Measurements from ENCODE around the gene LRRC74B. TPM values are rescaled to one million over a fixed set of nuclear protein-coding genes. Genes with fewer than 3 reads are reported as not detected.
"Not testable (repeated sequence)": the region's sequence is repeated elsewhere in the genome, so short reads cannot be mapped to it uniquely, and the experiment has no call there.

LRRC74B gene
- total RNA-seq, 1 donor: not detected

DNA sequence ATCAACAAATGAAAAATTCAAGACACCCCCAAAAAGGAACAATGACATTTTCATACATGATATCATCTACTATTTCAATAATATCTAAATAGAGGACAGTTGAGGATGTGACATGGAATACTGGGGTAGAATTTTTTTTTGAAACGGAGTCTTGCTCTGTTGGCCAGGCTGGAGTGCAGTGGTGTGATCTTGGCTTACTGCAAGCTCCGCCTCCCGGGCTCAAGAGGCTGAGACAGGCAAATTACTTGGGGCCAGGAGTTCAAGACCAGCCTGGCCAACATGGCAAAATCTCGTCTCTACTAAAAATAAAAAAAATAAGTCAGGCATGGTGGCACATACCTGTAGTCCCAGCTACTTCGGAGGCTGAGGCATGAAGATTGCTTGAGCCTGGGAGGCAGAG lies 41.4 kb downstream of the LRRC74B start:
- DNase-seq (ENCODE audit: low read depth): no peak
- H3K4me3 ChIP-seq (ENCODE audit: low read depth, low read length): no peak overlapping the region
- TF ChIP-seq, protein P1, sequence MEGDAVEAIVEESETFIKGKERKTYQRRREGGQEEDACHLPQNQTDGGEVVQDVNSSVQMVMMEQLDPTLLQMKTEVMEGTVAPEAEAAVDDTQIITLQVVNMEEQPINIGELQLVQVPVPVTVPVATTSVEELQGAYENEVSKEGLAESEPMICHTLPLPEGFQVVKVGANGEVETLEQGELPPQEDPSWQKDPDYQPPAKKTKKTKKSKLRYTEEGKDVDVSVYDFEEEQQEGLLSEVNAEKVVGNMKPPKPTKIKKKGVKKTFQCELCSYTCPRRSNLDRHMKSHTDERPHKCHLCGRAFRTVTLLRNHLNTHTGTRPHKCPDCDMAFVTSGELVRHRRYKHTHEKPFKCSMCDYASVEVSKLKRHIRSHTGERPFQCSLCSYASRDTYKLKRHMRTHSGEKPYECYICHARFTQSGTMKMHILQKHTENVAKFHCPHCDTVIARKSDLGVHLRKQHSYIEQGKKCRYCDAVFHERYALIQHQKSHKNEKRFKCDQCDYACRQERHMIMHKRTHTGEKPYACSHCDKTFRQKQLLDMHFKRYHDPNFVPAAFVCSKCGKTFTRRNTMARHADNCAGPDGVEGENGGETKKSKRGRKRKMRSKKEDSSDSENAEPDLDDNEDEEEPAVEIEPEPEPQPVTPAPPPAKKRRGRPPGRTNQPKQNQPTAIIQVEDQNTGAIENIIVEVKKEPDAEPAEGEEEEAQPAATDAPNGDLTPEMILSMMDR (IDR thresholded peaks at IDR 0.05; ENCODE audit: insufficient read depth, low read depth, low read length): no peak

DNA sequence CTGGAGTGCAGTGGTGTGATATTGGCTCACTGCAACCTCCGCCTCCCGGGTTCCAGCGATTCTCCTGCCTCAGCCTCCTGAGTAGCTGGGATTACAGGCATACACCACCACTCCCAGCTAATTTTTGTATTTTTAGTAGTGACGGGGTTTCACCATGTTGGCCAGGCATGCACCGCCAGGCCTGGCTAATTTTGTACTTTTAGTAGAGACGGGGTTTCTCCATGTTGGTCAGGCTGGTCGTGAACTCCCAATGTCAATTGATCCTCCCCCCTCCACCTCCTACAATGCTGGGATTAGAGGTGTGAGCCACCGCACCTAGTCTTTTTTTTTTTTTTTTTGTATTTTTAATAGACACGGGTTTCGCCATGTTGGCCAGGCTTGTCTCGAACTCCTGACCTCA lies 42.2 kb downstream of the LRRC74B start:
- not testable (repeated sequence) for DNase-seq (ENCODE audit: low read depth); H3K4me3 ChIP-seq (ENCODE audit: low read depth, low read length)

DNA sequence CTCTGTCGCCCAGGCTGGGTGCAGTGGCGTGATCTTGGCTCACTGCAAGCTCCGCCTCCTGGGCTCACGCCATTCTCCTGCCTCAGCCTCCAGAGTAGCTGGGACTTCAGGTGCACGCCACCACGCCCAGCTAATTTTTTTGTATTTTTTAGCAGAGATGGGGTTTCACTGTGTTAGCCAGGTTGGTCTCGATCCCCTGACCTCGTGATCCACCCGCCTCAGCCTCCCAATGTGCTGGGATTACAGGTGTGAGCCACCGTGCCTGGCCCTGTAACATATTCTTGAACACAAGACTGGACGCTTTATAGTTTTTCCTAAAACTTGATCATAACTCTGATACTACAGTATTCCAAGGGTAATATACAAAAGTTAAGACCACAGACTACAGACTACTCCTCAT lies 45.5 kb downstream of the LRRC74B start:
- not testable (repeated sequence) for DNase-seq (ENCODE audit: low read depth); H3K4me3 ChIP-seq (ENCODE audit: low read depth, low read length)

DNA sequence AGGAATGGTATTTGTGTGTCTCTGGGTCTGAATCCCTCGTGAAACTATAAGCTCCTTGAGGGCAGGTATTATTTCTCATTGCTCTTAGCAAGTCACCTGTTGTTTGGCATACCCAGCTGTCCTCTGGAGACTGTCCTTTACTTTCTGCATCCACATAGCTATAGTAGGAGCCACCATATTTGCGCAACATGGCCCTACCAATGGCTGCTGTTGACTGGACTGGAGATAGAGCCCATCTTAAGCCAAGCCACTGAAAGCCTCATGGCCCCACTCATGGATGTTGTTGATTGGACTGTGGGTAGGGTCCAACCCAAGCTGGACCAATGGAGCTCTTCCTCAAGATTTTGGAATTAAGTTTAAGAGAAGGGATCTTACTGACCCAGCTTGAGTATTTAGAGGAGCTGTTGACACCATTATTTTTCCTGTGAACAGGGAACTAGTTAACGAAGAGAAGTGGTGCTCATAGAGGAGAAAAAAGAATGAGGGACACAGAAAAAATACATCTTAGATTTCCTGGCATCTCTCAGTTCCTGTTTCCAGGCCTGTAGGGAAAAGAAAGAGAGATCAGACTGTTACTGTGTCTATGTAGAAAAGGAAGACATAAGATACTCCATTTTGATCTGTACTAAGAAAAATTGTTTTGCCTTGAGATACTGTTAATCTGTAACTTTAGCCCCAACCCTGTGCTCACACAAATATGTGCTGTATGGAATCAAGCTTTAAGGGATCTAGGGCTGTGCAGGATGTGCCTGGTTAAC lies 47.2 kb downstream of the LRRC74B start:
- TF ChIP-seq, protein P1 (IDR thresholded peaks at IDR 0.05; ENCODE audit: insufficient read depth, low read depth, low read length): no peak
- no peak overlapping the region for H3K4me3 ChIP-seq (ENCODE audit: low read depth, low read length)
- DNase-seq (ENCODE audit: low read depth): no peak

DNA sequence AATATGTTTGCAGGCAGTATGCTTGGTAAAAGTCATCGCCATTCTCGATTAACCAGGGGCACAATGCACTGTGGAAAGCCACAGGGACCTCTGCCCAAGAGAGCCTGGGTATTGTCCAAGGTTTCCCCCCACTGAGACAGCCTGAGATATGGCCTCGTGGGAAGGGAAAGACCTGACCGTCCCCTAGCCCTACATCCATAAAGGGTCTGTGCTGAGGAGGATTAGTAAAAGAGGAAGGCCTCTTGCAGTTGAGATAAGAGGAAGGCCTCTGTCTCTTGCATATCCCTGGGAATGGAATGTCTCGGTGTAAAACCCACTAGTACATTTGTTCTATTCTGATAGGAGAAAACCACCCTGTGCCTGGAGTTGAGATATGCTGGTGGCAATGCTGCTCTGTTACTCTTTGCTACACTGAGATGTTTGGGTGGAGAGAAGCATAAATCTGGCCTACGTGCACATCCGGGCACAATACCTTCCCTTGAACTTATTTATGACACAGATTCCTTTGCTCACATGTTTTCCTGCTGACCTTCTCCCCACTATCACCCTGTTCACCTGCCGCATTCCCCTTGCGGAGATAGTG lies 47.9 kb downstream of the LRRC74B start:
- not testable (repeated sequence) for H3K4me3 ChIP-seq (ENCODE audit: low read depth, low read length)
- peak; percentile 66 for DNase-seq (ENCODE audit: low read depth)

DNA sequence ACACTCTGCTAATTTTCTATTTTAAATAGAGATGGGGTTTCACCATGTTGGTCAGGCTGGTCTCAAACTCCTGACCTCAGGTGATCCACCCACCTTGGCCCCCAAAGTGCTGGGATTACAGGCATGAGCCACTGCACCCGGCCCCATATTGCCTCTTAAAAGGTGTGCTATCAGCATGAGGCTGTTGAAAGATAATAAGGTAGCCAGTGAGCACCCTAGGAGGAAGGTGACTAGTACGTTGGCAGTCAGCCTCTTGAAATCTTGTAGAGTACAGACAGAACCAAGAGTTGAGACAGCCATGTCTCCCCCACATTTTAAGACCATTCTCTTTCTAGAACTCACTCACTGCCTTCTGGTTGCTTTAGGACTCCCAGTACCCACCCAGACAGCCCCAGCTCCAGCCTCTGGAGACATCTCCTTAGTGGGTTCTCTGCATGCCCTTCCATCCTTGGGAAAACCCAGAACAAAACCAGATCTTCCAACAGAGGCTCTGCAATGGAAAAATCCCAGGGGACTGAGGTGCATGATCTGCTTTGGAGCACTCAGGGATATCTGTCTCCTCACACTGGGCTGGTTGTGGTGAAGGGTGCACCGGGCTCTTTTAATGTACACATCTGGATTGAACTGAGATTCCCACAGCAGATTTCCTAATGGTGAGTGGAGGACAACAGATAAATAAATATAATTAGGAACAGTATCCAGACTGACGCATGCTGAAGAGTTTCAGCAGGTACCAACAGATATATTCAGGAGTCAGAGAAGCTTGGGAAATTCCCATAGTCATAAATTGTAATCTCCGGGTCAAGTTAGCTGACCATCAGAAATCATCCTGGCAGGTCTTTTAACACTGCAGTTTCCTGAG lies 49.4 kb downstream of the LRRC74B start:
- H3K4me3 ChIP-seq (ENCODE audit: low read depth, low read length): no peak overlapping the region
- DNase-seq (ENCODE audit: low read depth): no peak
- TF ChIP-seq, protein P1 (IDR thresholded peaks at IDR 0.05; ENCODE audit: insufficient read depth, low read depth, low read length): no peak

DNA sequence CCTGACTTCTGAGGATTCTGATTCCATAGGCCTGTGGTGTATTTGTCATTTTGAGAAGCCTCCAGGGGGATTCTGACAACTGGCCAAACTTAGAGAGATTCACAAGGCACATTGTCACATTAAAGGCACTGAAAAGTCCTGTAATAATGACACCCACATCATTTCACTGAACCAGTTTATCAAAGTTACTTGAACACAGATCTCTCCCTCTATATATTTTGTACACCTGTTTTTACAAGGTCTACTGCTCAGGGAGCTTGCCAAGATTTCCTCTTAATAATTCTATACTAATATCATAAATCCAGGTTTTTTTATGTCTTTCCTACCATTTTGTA lies 50.0 kb downstream of the LRRC74B start:
- no peak for DNase-seq (ENCODE audit: low read depth)
- TF ChIP-seq, protein P1 (IDR thresholded peaks at IDR 0.05; ENCODE audit: insufficient read depth, low read depth, low read length): no peak
- no peak overlapping the region for H3K4me3 ChIP-seq (ENCODE audit: low read depth, low read length)

DNA sequence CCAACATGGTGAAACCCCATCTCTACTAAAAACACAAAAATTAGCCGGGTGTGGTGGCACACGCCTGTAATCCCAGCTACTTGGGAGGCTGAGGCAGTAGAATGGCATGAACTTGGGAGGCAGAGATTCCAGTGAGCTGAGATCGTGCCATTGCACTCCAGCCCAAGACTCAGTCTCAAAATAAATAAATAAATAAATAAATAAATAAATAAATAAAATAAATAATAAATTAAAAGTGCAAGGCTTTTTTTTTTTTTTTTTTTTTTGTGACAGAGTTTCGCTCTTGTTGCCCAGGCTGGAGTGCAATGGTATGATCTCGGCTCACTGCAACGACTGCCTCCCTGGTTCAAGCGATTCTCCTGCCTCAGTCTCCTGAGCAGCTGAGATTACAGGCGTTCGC lies 51.1 kb downstream of the LRRC74B start:
- not testable (repeated sequence) for DNase-seq (ENCODE audit: low read depth); H3K4me3 ChIP-seq (ENCODE audit: low read depth, low read length)
